Left lung (tissue), 10 donors: ENCODE data around the gene PHF20. TPM values are rescaled to one million over a fixed set of nuclear protein-coding genes. Genes with fewer than 3 reads are reported as not detected.

Experiments used
- ATAC-seq: fragments of 200-7000 bp; cut with Tn5 transposase; one replicate; pipeline ENCODE4 v1.9.1; 2020; ENCODE audit warnings: moderate library complexity
- DNase-seq, 4 donors: peaks; one replicate each; pipeline ENCODE4 v3.0.0-alpha.2; 2013 to 2020
- H3K27ac ChIP-seq, 2 donors: fragments of 200-600 bp; sonication (generic) in 1 of 2; one replicate each; pipeline versions ENCODE4 v1.5.0 to v1.8.0; 2020 to 2021
- H3K27me3 ChIP-seq, 2 donors: fragments of 200-600 bp; sonication (generic) in 1 of 2; one replicate each; pipeline versions ENCODE4 v1.5.0 to v1.8.0; 2020 to 2021
- H3K36me3 ChIP-seq, 2 donors: fragments of 200-600 bp; sonication (generic) in 1 of 2; one replicate each; pipeline versions ENCODE4 v1.5.0 to v1.8.0; 2020 to 2021
- H3K4me1 ChIP-seq, 2 donors: fragments of 200-600 bp; one replicate each; pipeline ENCODE4 v1.8.0; 2021
- H3K4me3 ChIP-seq, 2 donors: fragments of 200-600 bp; sonication (generic) in 1 of 2; one replicate each; pipeline versions ENCODE4 v1.5.0 to v1.8.0; 2020 to 2021; ENCODE audit warnings: mild to moderate bottlenecking in 1 of 2
- H3K9me3 ChIP-seq, 2 donors: fragments of 200-600 bp; sonication (generic) in 1 of 2; one replicate each; pipeline versions ENCODE4 v1.5.0 to v1.8.0; 2020 to 2021
- intact Hi-C, 2 donors: fragments of 100-400 bp; cut with DNase I; formaldehyde crosslinking; loops; one replicate each; pipeline versions ENCODE4 v1.11.2 to v1.14.2; 2022
- polyA plus RNA-seq, 6 donors: library from polyadenylated mRNA; unstranded; fragments of 120-200 nt; gene quantifications; one replicate each; pipeline ENCODE4 v1.2.1, GENCODE V29; 2013; ENCODE audit not compliant: insufficient read length in 6 of 6
- total RNA-seq, 2 donors: library from RNA; stranded (reverse); fragmentation: NEBNext Ultra II Directional; extraction: Animal tissue kit (Norgen Biotek cat#: 25700); gene quantifications; one replicate each; pipeline ENCODE4 v1.2.1, GENCODE V29; 2021
- TF ChIP-seq, protein P1 (sequence below), 2 donors: fragments of 200-600 bp; sonication (generic) in 1 of 2; IDR thresholded peaks; one replicate each; pipeline versions ENCODE4 v1.5.0 to v1.8.0; 2021; ENCODE audit warnings: antibody characterized with exemption in 2 of 2
- donor health status: DM: no; HTN: yes; CAD: no.
- donor health status: DM: no; HTN: no; CAD: no.

The PHF20 gene
- total and polyA plus RNA-seq, 8 donors, result 31.1 to 43.4 (median 39.6) TPM

DNA sequence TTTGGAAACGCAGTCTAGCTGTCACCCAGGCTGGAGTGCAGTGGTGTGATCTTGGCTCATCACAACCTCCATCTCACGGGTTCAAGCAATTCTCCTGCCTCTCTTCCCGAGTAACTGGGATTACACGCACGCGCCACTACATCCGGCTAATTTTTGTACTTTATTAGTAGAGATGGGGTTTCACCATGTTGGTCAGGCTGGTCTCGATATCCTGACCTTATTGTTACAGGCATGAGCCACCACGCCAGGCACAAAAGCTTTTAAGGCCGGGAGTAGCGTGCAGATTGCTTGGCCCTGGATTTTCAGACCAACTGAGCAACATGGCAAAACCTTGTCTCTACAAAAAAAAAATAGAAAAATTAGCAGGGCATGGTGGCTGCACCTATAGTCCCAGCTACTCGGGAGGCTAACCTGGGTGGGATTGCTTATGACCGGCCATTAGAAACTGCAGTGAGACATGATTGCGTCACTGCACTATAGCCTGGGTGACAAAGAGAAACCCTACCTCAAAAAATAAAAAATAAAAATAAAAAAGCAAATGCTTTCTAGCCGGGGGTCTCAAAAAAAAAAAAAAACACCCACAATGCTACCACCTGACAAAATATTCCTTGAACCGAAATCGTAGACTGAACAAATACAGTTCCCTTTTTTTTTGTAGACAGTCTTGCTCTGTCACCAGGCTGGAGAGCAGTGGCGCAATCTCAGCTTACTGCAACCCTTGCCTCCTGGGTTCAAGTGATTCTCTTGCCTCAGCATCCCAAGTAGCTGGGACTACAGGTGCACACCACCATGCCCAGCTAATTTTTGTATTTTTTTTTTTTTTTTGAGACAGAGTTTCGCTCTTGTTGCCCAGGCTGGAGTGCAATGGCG, 44.7 kb upstream of the PHF20 start:
- ATAC-seq (peak; percentile 14), DNase-seq (no peak)
- TF ChIP-seq, protein P1, sequence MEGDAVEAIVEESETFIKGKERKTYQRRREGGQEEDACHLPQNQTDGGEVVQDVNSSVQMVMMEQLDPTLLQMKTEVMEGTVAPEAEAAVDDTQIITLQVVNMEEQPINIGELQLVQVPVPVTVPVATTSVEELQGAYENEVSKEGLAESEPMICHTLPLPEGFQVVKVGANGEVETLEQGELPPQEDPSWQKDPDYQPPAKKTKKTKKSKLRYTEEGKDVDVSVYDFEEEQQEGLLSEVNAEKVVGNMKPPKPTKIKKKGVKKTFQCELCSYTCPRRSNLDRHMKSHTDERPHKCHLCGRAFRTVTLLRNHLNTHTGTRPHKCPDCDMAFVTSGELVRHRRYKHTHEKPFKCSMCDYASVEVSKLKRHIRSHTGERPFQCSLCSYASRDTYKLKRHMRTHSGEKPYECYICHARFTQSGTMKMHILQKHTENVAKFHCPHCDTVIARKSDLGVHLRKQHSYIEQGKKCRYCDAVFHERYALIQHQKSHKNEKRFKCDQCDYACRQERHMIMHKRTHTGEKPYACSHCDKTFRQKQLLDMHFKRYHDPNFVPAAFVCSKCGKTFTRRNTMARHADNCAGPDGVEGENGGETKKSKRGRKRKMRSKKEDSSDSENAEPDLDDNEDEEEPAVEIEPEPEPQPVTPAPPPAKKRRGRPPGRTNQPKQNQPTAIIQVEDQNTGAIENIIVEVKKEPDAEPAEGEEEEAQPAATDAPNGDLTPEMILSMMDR (IDR thresholded peaks at IDR 0.05), result no peak
- Histone ChIP-seq H3K27me3 (no peaks in the 10 kb centered on the region), H3K4me3 (no peak overlapping the region), H3K9me3 (no peaks in the 10 kb centered on the region), H3K36me3 (peaks cover 5 to 100% of the 10 kb centered on the region in 2 donors), H3K4me1 (peaks cover 10 to 36% of the 10 kb centered on the region in 2 donors), H3K27ac (no peak overlapping the region)
- intact Hi-C loops, result no loop called here

DNA sequence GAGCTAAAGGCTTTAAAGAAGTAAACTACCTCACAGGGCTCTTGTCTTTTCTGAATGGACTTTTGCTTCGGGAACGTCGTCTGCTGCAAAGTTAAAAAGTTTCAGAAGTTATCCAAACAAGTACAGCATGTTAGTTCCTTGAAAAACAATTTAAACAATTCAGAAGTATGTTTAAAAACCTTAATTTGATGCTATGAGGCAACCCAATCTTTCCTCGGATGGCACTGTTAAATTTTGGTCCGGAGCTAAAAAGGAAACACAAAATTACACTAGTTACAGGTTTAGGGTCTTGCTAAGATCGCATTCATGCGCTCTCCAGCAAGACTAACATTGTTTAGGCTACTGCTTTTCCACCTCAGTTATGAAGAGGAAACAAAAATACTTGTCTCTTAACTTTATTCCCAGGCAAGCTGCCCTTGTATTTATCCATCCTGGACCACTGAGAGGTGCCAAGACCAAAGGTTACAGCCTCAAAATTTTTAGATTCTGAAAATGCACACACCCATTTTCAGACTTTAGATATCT, 42.5 kb upstream of the PHF20 start:
- no peak for ATAC-seq
- intact Hi-C loops, result no loop called here
- no peak for DNase-seq

DNA sequence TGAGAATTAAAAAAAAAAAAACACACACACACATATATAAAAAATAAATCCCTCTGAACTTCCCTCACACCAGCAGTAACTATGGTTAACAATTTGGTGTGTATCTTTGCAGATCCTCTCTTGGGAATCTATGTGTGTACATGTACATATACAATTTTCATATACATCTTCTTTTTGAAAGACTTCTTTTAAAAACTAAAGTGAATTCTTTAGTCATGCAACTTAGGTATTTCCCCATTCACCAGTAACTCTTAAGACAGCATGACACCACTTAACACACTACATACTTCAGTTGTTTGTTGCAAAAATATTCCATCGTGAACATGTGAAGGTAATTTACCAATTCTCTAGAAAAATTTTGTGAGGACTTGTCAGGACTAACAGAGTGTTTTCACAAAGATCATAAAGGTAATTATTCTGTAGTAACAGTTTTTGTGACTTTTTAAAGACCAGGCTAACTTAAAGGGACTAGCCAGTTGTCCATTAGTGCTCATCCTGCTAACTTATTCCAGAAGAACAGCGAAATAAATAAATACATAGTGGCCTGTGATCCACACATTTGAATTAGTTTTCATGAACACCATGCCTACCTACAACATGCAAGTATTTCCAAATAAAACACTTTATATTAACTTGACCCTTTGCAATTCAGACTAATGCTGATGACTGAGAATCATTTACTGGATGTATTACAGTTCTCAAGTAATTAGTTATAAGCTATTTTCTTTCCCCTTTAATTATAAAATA, 41.8 kb upstream of the PHF20 start:
- intact Hi-C loops, result no loop called here
- no peak overlapping the region for H3K27ac ChIP-seq
- H3K27me3 ChIP-seq, result no peaks in the 10 kb centered on the region
- DNase-seq (no peak), ATAC-seq (peak; percentile 29)
- H3K9me3 ChIP-seq, result no peaks in the 10 kb centered on the region
- no peak overlapping the region for H3K4me3 ChIP-seq
- peaks cover 17 to 63% of the 10 kb centered on the region in 2 donors for H3K4me1 ChIP-seq
- peaks cover 0 to 100% of the 10 kb centered on the region in 2 donors for H3K36me3 ChIP-seq
- TF ChIP-seq, protein P1 (IDR thresholded peaks at IDR 0.05), result no peak

More for the DNA sequence above, 42.5 kb upstream of the PHF20 start:
- TF ChIP-seq, protein P1 (IDR thresholded peaks at IDR 0.05), result no peak
- H3K27ac ChIP-seq, result no peak overlapping the region
- no peaks in the 10 kb centered on the region for H3K27me3 ChIP-seq
- no peak overlapping the region for H3K4me3 ChIP-seq
- H3K36me3 ChIP-seq, result peaks cover 4 to 100% of the 10 kb centered on the region in 2 donors
- no peaks in the 10 kb centered on the region for H3K9me3 ChIP-seq
- H3K4me1 ChIP-seq, result peaks cover 11 to 57% of the 10 kb centered on the region in 2 donors

DNA sequence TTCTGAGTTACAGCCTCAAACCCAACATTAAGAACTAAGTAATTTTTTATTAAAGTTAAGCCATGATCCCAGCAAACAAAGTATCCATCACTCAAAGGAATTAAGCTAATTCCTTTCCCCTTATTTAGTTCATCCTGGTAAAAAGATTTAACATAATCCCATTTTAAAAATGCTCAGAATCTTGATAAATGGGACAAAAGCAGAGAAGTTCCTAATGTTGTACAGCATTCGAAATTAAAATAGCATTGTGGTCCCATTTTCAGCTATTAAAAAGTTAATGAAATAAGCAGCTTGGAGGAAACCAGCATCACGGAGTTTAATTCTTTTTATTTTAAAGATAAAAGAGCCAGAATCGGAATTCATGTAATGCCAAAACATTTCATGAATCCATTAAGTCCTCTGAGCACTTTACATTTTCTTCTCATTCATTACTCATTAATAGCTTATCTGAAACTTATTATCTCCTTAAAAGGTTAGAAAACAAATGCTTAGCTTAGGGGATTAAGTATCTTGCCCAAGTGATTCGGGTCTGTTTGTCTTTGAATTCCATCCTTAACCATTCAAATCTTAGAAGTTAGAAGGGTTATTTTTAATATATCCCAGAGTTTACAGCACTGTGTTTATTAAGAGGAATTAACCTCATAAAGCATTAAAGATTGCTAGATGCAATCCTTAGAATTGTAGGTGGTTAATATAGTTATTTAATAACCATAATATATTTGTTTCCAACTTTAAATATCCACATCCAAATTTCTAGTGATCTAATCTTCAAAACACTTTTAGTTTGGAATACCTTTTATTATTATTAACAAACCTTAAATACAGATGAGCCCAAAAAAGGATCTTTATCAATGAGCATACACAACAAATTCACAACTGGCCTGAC, 41.0 kb upstream of the PHF20 start:
- peaks cover 25 to 71% of the 10 kb centered on the region in 2 donors for H3K4me1 ChIP-seq
- intact Hi-C loops, result no loop called here
- DNase-seq, result no peak

More for the DNA sequence above, 41.0 kb upstream of the PHF20 start:
- no peak for ATAC-seq
- Histone ChIP-seq H3K4me3 (no peak overlapping the region), H3K36me3 (peaks cover 0 to 100% of the 10 kb centered on the region in 2 donors), H3K9me3 (no peaks in the 10 kb centered on the region), H3K27ac (no peak overlapping the region), H3K27me3 (no peaks in the 10 kb centered on the region)
- TF ChIP-seq, protein P1 (IDR thresholded peaks at IDR 0.05), result no peak
